ENCODE data around the gene CNTFR. TPM values are rescaled to one million over a fixed set of nuclear protein-coding genes. Genes with fewer than 3 reads are reported as not detected.

The CNTFR gene
- total RNA-seq, 1 donor from 2014 or later, result 1.1 TPM

GRCh38 chr9:34575241-34575640 lies 14.3 kb downstream of the CNTFR start:
- no peak for TF ChIP-seq CTCF (IDR thresholded peaks at IDR 0.05; ENCODE audit: insufficient read depth, low read length, poor library complexity, severe bottlenecking)
- no peak for DNase-seq (ENCODE audit: low read depth)

GRCh38 chr9:34574571-34574970 lies 15.0 kb downstream of the CNTFR start:
- H3K4me3 ChIP-seq (ENCODE audit: low read depth, low read length), result no peak overlapping the region
- DNase-seq (ENCODE audit: low read depth), result no peak
- no peak for TF ChIP-seq CTCF (IDR thresholded peaks at IDR 0.05; ENCODE audit: insufficient read depth, low read length, poor library complexity, severe bottlenecking)
- H3K27me3 ChIP-seq (ENCODE audit: control insufficient read depth, insufficient read depth, low read length), result peaks cover 79% of the 10 kb centered on the region
- no peaks in the 10 kb centered on the region for H3K36me3 ChIP-seq (ENCODE audit: control insufficient read depth, insufficient read depth, low read length)

More at GRCh38 chr9:34575241-34575640, 14.3 kb downstream of the CNTFR start:
- Histone ChIP-seq H3K4me3 (ENCODE audit: low read depth, low read length) (no peak overlapping the region), H3K36me3 (ENCODE audit: control insufficient read depth, insufficient read depth, low read length) (no peaks in the 10 kb centered on the region), H3K27me3 (ENCODE audit: control insufficient read depth, insufficient read depth, low read length) (peaks cover 80% of the 10 kb centered on the region)

GRCh38 chr9:34573599-34574325 lies 15.8 kb downstream of the CNTFR start:
- no peak for DNase-seq (ENCODE audit: low read depth)
- no peak for TF ChIP-seq CTCF (IDR thresholded peaks at IDR 0.05; ENCODE audit: insufficient read depth, low read length, poor library complexity, severe bottlenecking)
- H3K27me3 ChIP-seq (ENCODE audit: control insufficient read depth, insufficient read depth, low read length), result peaks cover 78% of the 10 kb centered on the region

GRCh38 chr9:34572628-34573027 lies 16.9 kb downstream of the CNTFR start:
- TF ChIP-seq CTCF (IDR thresholded peaks at IDR 0.05; ENCODE audit: insufficient read depth, low read length, poor library complexity, severe bottlenecking), result no peak
- H3K36me3 ChIP-seq (ENCODE audit: control insufficient read depth, insufficient read depth, low read length), result no peaks in the 10 kb centered on the region
- H3K4me3 ChIP-seq (ENCODE audit: low read depth, low read length), result no peak overlapping the region
- peaks cover 78% of the 10 kb centered on the region for H3K27me3 ChIP-seq (ENCODE audit: control insufficient read depth, insufficient read depth, low read length)
- no peak for DNase-seq (ENCODE audit: low read depth)

More at GRCh38 chr9:34573599-34574325, 15.8 kb downstream of the CNTFR start:
- H3K4me3 ChIP-seq (ENCODE audit: low read depth, low read length), result no peak overlapping the region
- no peaks in the 10 kb centered on the region for H3K36me3 ChIP-seq (ENCODE audit: control insufficient read depth, insufficient read depth, low read length)

GRCh38 chr9:34572092-34572491 lies 17.4 kb downstream of the CNTFR start:
- peaks cover 78% of the 10 kb centered on the region for H3K27me3 ChIP-seq (ENCODE audit: control insufficient read depth, insufficient read depth, low read length)
- H3K4me3 ChIP-seq (ENCODE audit: low read depth, low read length), result no peak overlapping the region
- H3K36me3 ChIP-seq (ENCODE audit: control insufficient read depth, insufficient read depth, low read length), result no peaks in the 10 kb centered on the region
- TF ChIP-seq CTCF (IDR thresholded peaks at IDR 0.05; ENCODE audit: insufficient read depth, low read length, poor library complexity, severe bottlenecking), result no peak
- no peak for DNase-seq (ENCODE audit: low read depth)

- no peak for DNase-seq (ENCODE audit: low read depth)
- H3K4me3 ChIP-seq (ENCODE audit: low read depth, low read length), result no peak overlapping the region
- H3K27me3 ChIP-seq (ENCODE audit: control insufficient read depth, insufficient read depth, low read length), result peaks cover 78% of the 10 kb centered on the region
- H3K36me3 ChIP-seq (ENCODE audit: control insufficient read depth, insufficient read depth, low read length), result no peaks in the 10 kb centered on the region
- no peak for TF ChIP-seq CTCF (IDR thresholded peaks at IDR 0.05; ENCODE audit: insufficient read depth, low read length, poor library complexity, severe bottlenecking)
Measured at GRCh38 chr9:34571481-34571810, 18.1 kb downstream of the CNTFR start.
